Aorta (tissue), 5 donors: ENCODE measurements around the gene PI16. TPM values are rescaled to one million over a fixed set of nuclear protein-coding genes. Genes with fewer than 3 reads are reported as not detected.

Experiments used
- ATAC-seq: fragments of 200-7000 bp; cut with Tn5 transposase; one replicate; pipeline ENCODE4 v1.9.1; 2022; ENCODE audit warnings: moderate library complexity; ENCODE audit not compliant: low FRiP score
- DNase-seq, 2 donors: peaks; one replicate each; pipeline ENCODE4 v3.0.0-alpha.2; 2020
- H3K27ac ChIP-seq, 2 donors: one replicate each; pipeline ENCODE4 v1.5.1; 2013; ENCODE audit warnings: low read length in 2 of 2, mild to moderate bottlenecking in 2 of 2, moderate library complexity in 2 of 2, control low read depth in 1 of 2, inconsistent platforms in 1 of 2, low read depth in 1 of 2
- H3K27me3 ChIP-seq, 2 donors: one replicate each; pipeline ENCODE4 v1.6.1; 2013; ENCODE audit warnings: control low read depth in 1 of 2, low read length in 1 of 2, mild to moderate bottlenecking in 1 of 2, moderate library complexity in 1 of 2; ENCODE audit not compliant: insufficient read depth in 2 of 2, control insufficient read depth in 1 of 2
- H3K36me3 ChIP-seq, 2 donors: one replicate each; pipeline ENCODE4 v1.6.1; 2013; ENCODE audit warnings: control low read depth in 1 of 2, low read length in 1 of 2, mild to moderate bottlenecking in 1 of 2; ENCODE audit not compliant: insufficient read depth in 2 of 2, control insufficient read depth in 1 of 2
- H3K4me1 ChIP-seq, 2 donors: one replicate each; pipeline ENCODE4 v1.6.1; 2013; ENCODE audit warnings: low read length in 2 of 2, control low read depth in 1 of 2, mild to moderate bottlenecking in 1 of 2, moderate library complexity in 1 of 2; ENCODE audit not compliant: insufficient read depth in 2 of 2, control insufficient read depth in 1 of 2
- H3K4me3 ChIP-seq, 2 donors: one replicate each; pipeline ENCODE4 v1.5.1; 2013; ENCODE audit warnings: low read length in 2 of 2, control low read depth in 1 of 2, mild to moderate bottlenecking in 1 of 2
- H3K9me3 ChIP-seq: one replicate; pipeline ENCODE4 v1.6.1; 2013; ENCODE audit warnings: mild to moderate bottlenecking, low read length; ENCODE audit not compliant: control insufficient read depth
- WGBS, 2 donors: extraction: QIAGEN DNeasy Blood & Tissue Kit; methylation state at CpG; one replicate each; pipeline ENCODE4 v1.1.7; 2013; 5-methylcytosine and 5-hydroxymethylcytosine counted together
- intact Hi-C, 2 donors: fragments of 100-400 bp; cut with DNase I; formaldehyde crosslinking; loops; one replicate each; pipeline versions ENCODE4 v1.14.2 to v1.15.0; 2022
- polyA plus RNA-seq, 2 donors: library from polyadenylated mRNA; stranded (reverse); fragments of 200-250 nt; gene quantifications; one replicate each; pipeline ENCODE4 v1.2.3, GENCODE V29; 2013
- total RNA-seq, 2 donors: library from RNA; stranded (reverse); fragmentation: NEBNext Ultra II Directional; extraction: Animal tissue kit (Norgen Biotek cat#: 25700); gene quantifications; one replicate each; pipeline ENCODE4 v1.2.1, GENCODE V29; 2021
- donor health status: healthy with polysubstance abuse.
- donor health status: Bipolar disorder and iron deficiency.
- donor health status: DM: no; HTN: no; CAD: no.
- donor health status: DM: no; HTN: no; CAD: no.
- donor health status: DM: yes; HTN: yes; CAD: no.

PI16 gene
- total and polyA plus RNA-seq, 4 donors = 4.4 to 383 (median 38.7) TPM; not detected in 1

DNA sequence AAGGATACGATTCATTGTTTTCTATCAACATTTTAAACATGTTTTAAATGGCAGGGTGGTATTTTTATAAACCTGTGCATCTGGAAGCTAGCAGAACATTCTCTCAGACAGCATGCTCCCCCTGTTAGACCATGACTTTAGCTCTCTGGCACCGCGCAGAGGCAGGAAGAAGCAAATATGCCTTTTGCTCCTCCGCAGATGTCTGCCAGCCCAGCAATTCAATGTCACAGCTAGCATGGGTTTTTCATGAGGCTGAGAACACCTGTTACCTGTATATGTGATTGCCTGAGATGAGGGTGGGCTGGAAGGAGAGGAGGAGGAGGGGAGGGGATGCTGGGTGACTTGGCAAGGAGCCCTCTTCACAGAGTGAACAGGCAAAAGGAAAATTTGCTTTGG, 24.8 kb downstream of the PI16 start:
- Histone ChIP-seq H3K27me3 (no peaks in the 10 kb centered on the region), H3K4me3 (no peak overlapping the region), H3K27ac (no peak overlapping the region), H3K4me1 (peaks cover 0 to 3% of the 10 kb centered on the region in 2 donors), H3K36me3 (peaks cover 11% of the 10 kb centered on the region in 2 donors), H3K9me3 (no peaks in the 10 kb centered on the region)
- peak in 1 of 2 donors; percentile 65 for DNase-seq
- WGBS, 2 donors = 5 to 6% methylated on average over 4 of the region's 4 CpGs
- intact Hi-C loops = loop anchor here in 1 of 2 donors (5.0 kb wide), 1 partner anchor 212 kb away; no protein-coding TSS in a partner anchor
- ATAC-seq = peak; percentile 77

DNA sequence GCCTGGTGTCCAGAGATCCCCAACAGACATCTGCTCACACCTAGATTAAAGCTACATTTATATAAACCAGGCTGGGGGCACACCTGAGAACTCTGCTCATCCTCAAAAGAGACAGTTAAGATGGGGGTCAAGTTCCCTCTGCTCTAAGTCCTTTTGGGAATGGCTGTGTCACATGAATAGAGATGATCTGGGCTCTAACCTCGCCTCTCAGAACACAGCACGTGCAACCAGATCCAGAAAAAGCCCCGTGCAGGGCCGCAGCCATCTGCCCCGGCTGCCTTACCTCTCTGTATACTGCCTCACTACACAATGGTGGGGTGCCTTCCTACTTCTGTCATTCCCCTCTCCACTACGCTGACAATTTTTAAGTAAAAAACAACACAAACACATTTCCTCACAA, 25.6 kb downstream of the PI16 start:
- Histone ChIP-seq H3K36me3 (peaks cover 9 to 10% of the 10 kb centered on the region in 2 donors), H3K27me3 (no peaks in the 10 kb centered on the region), H3K9me3 (no peaks in the 10 kb centered on the region), H3K4me3 (no peak overlapping the region), H3K4me1 (peaks cover 0 to 5% of the 10 kb centered on the region in 2 donors), H3K27ac (no peak overlapping the region)
- WGBS, 2 donors = 54 to 55% methylated on average over 6 of the region's 6 CpGs
- ATAC-seq (no peak), DNase-seq (peak in 1 of 2 donors; percentile 3)
- intact Hi-C loops = loop anchor here in 1 of 2 donors (2.0 kb wide), 1 partner anchor 95 kb away; the partner anchor contains the start of gene C6orf89

DNA sequence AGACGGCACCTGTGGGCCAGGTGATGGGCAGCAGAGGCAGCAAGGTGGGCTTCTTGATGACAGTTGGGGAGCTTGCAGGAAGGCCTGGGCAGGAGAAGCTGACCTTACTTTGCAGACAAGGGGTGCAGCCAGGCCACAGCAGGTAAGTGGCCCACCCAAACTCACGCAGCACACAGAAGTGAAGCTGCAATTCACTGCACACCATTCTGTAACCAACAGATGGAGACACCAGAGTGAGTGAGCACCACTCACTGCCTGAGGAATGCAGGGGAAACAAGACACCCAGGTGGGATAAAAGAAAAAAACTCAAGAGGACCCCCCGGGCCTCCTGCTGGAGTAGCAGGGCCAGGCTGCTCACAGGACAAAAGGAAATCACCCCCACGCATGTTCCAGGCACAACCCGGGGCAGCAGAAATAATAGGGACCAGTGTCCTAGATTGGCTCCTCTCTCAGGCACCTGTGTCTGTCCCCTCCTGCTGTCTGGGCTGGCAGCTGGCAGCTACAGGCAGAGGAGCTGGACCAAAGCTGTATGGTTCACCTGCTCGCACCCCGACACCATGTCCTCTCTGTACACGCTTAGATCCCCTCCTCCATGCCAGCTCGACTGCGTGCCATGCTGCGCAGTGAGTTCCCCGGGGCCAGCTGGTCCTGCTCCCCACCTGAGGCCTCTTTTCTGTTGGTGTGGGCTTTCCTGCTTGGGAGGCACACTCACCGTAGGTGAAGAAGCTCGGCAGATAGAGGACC, 26.5 kb downstream of the PI16 start:
- DNase-seq = peak in 1 of 2 donors; percentile 38
- intact Hi-C loops = loop anchor here in 1 of 2 donors (2.0 kb wide), 1 partner anchor 96 kb away; the partner anchor contains the start of gene C6orf89

DNA sequence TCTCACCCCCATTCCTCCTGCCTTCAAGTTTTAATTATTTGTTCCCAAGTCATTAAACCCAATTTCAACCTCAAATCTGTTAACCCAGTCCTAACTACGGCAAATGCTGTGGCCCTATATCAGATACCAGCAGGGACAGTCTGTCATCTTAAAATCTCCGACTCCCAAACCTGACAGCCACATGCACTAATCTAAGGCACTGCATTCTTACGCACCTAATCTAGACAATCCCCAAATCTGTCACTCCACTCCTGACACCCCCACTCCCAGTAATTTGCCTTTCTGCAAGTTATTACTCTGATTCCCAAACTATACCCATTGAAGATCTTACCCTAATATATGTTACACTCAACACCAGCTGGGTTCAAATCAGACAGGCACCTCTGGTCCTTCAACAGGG, 29.0 kb downstream of the PI16 start:
- ATAC-seq = no peak
- intact Hi-C loops = no loop called here
- Histone ChIP-seq H3K27me3 (no peaks in the 10 kb centered on the region), H3K9me3 (no peaks in the 10 kb centered on the region), H3K36me3 (peaks cover 0 to 2% of the 10 kb centered on the region in 2 donors), H3K4me3 (no peak overlapping the region), H3K4me1 (peaks cover 2 to 5% of the 10 kb centered on the region in 2 donors), H3K27ac (no peak overlapping the region)
- WGBS, 2 donors = 80 to 81% methylated on average over 3 of the region's 3 CpGs
- no peak for DNase-seq

More for the DNA sequence above, 26.5 kb downstream of the PI16 start:
- Histone ChIP-seq H3K36me3 (peaks cover 7% of the 10 kb centered on the region in 2 donors), H3K4me3 (no peak overlapping the region), H3K27ac (no peak overlapping the region), H3K9me3 (no peaks in the 10 kb centered on the region), H3K27me3 (no peaks in the 10 kb centered on the region), H3K4me1 (peaks cover 0 to 5% of the 10 kb centered on the region in 2 donors)
- WGBS, 2 donors = 58 to 65% methylated on average over 14 of the region's 14 CpGs
- ATAC-seq = no peak

DNA sequence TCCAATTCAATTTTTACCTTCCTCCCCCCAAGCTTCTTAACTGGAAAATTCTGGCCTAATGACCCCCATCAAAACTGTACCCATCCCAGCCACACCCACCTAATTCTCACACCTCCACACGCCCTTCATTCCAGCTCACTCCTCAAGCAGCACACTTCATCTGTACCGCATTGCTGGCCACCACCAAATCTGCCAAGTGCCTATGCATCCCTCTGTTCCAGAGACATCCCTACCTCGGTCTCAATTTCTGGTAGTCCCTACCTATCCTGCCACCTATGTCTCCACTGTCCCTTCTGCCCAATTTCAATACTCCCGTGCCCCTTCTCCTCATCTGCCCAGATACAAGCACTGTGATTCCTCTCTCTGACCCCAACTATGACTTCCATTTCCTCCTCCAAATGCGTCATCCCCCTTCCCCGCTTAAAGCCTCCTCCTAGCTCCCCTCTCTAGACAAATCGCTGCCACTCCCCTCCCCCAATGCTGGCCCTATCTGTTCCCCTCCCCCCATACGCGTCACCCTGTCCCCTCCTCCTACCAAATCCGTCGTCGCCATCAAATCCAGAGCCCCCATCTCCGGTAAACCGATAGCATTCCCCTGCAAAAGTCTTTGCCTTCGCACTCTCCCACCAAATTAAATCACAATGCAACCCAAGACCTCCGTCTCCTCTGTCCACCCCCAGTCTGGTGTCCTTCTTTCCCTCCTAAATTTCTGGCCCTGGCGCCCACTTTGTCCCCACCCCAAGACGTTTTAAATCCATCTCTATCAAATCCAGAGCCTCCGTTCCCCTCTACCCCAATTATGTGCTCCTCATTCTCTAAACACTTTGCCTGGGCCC, 30.3 kb downstream of the PI16 start:
- Histone ChIP-seq H3K4me1 (peaks cover 2 to 5% of the 10 kb centered on the region in 2 donors), H3K4me3 (peak overlapping the region; percentile 80 to 82), H3K9me3 (no peaks in the 10 kb centered on the region), H3K36me3 (peaks cover 0 to 2% of the 10 kb centered on the region in 2 donors), H3K27me3 (no peaks in the 10 kb centered on the region), H3K27ac (no peak overlapping the region)
- ATAC-seq (no peak), DNase-seq (peak; percentile 79 to 89)
- intact Hi-C loops = no loop called here
- 2% methylated on average over 19 of the region's 19 CpGs for WGBS, 2 donors

DNA sequence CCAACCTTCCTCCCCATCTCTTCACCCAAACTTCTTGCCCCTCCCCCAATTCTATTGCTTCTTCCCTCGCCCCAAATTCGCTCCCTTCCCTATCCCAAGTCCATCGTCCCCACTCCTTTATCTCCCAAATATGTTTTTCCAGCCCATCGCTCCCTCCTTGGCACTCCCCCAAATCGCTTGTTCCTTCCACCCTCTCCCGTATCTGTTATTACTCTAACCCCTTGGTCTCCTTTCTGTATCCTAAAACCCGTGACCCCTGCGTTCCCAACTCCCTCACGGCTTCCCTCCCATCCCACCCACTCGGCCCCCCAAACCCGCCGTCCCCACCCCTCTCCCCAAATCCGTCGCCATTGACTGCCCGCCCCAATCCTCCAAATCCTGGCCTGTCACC, 30.9 kb downstream of the PI16 start:
- no peaks in the 10 kb centered on the region for H3K27me3 ChIP-seq
- peak overlapping the region; percentile 80 to 82 for H3K4me3 ChIP-seq
- 0 to 1% methylated on average over 15 of the region's 15 CpGs for WGBS, 2 donors
- DNase-seq (no peak), ATAC-seq (no peak)
- intact Hi-C loops = no loop called here
- H3K9me3 ChIP-seq = no peaks in the 10 kb centered on the region
- peaks cover 2 to 5% of the 10 kb centered on the region in 2 donors for H3K4me1 ChIP-seq
- H3K27ac ChIP-seq = no peak overlapping the region
- peaks cover 0 to 2% of the 10 kb centered on the region in 2 donors for H3K36me3 ChIP-seq

DNA sequence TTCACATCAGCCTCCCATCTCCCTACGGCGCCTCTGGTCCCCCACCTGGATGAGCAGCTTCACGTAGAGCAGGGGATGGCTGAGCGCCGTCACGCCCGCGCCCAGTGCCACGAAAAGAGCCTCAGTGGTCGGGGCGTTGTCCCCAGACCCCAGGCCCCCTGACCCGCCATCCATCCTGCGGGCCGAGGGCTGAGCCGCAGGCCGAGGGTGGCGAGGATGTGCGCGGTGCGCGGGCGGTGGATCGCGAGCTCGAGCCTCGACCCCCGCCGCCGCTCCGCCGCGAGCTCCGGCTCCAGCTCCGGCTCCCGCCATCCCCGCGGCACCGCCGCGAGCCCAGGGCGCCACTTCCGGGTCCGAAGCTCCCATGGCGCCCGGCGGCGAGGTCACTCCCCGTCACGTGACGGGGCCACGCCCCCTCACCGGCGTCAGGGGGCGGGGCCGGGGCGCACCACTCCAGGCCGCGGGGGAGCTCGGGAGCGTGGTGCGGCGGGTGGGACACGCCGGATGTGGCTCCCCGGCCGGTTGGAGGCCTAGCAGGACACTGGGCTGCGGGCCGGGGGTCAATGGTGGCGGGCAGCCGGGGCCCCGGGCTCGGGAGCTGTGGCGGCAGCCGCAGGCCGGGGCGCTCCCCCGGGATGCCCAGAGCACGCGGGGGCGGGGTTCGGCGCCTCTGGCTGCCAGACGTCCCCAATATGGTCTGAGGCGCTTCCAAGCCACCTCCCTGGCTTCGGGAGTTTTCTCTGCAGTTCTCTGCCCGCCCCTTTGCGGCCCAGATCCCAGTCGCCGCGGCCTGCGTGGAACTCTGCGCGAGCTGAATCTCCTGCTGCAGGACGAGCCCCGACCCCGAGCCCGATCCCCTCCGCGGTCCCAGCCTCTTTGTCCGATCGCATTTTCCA, 31.5 kb downstream of the PI16 start, which contains the start of gene MTCH1:
MTCH1 (minus strand) TSS at position 389 of the 896 bp plus-strand sequence; CDS start at position 366, 23 bp downstream.
- peak within 1 kb of the TSS; percentile 80 to 82 for H3K4me3 ChIP-seq
- intact Hi-C loops = no loop called here
- ATAC-seq (peak; percentile 96), DNase-seq (peak; percentile 95)
- H3K36me3 ChIP-seq = peaks cover 0 to 2% of the 10 kb centered on the region in 2 donors
- WGBS, 2 donors = 0% methylated on average over 63 to 101 of the region's 101 CpGs
- H3K27ac ChIP-seq = peak within 1 kb of the TSS; percentile 79
- no peaks in the 10 kb centered on the region for H3K9me3 ChIP-seq
- peaks cover 2 to 5% of the 10 kb centered on the region in 2 donors for H3K4me1 ChIP-seq
- H3K27me3 ChIP-seq = no peaks in the 10 kb centered on the region

DNA sequence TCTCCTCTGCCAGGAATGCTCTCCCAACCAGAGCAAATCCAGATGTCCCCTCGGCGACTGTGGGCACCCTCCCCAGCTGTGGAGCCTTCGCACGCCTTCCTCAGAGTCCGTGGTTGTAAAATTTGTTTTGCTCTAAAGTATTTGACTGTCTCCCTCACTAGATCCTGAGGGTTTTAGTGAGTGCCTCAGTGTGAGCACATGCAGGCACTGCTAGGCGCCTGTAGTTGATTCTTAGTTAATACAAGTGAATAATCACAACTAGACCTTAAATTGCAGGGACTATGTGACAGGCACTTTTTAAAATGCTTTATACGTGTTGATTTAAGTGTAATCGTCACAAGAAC, 32.1 kb downstream of the PI16 start:
- Histone ChIP-seq H3K4me3 (peak overlapping the region; percentile 35 to 80), H3K27me3 (no peaks in the 10 kb centered on the region), H3K27ac (peak overlapping the region; percentile 23 to 79), H3K9me3 (no peaks in the 10 kb centered on the region), H3K4me1 (peaks cover 2 to 5% of the 10 kb centered on the region in 2 donors), H3K36me3 (no peaks in the 10 kb centered on the region)
- DNase-seq = no peak
- no peak for ATAC-seq
- intact Hi-C loops = no loop called here
- WGBS, 2 donors = 0 to 1% methylated on average over 8 of the region's 8 CpGs
